CD14-positive monocyte (primary cell): Measurements from ENCODE around the gene ECHDC3. TPM values are rescaled to one million over a fixed set of nuclear protein-coding genes. Genes with fewer than 3 reads are reported as not detected.
A peak's percentile ranks its signal among the peaks of the same experiment; 100 is the strongest.

Source experiments
- DNase-seq, 3 donors: peaks; one replicate each; pipeline ENCODE4 v3.0.0-alpha.2; 2011 to 2022
- H2AFZ ChIP-seq: 2 replicates; pipeline ENCODE4 v1.6.0; 2012; ENCODE audit warnings: mild to moderate bottlenecking, low read depth, low read length, inconsistent platforms; ENCODE audit not compliant: insufficient read depth, poor library complexity, severe bottlenecking
- H3K27ac ChIP-seq, 2 donors: 1 replicate in 1 of 2; 2 replicates in 1 of 2; pipeline ENCODE4 v1.5.1; 2012 to 2013; ENCODE audit warnings: low read length in 2 of 2, control low read depth in 1 of 2, inconsistent platforms in 1 of 2, low read depth in 1 of 2, mild to moderate bottlenecking in 1 of 2
- H3K27me3 ChIP-seq, 2 donors: one replicate each; pipeline versions ENCODE4 v1.6.0 to v1.6.1; 2011 to 2013; ENCODE audit warnings: low read length in 2 of 2; ENCODE audit not compliant: control insufficient read depth in 2 of 2, insufficient read depth in 2 of 2
- H3K36me3 ChIP-seq, 2 donors: replicated peaks in 1 of 2; 1 replicate in 1 of 2; 2 replicates in 1 of 2; pipeline versions ENCODE4 v1.5.1 to v1.6.1; 2012 to 2013; ENCODE audit warnings: low read length in 2 of 2, control low read depth in 1 of 2, inconsistent platforms in 1 of 2, mild to moderate bottlenecking in 1 of 2; ENCODE audit not compliant: insufficient read depth in 2 of 2, control insufficient read depth in 1 of 2
- H3K4me1 ChIP-seq, 2 donors: 1 replicate in 1 of 2; 2 replicates in 1 of 2; pipeline versions ENCODE4 v1.5.1 to v1.6.1; 2012 to 2013; ENCODE audit warnings: low read length in 2 of 2, control low read depth in 1 of 2, inconsistent platforms in 1 of 2, mild to moderate bottlenecking in 1 of 2, moderate library complexity in 1 of 2; ENCODE audit not compliant: insufficient read depth in 2 of 2, control insufficient read depth in 1 of 2
- H3K4me2 ChIP-seq: replicated peaks from 2 replicates; pipeline ENCODE3; 2012; ENCODE audit warnings: low read length, moderate library complexity, mild to moderate bottlenecking; ENCODE audit not compliant: poor library complexity, severe bottlenecking; ENCODE audit errors: extremely low read depth
- H3K4me3 ChIP-seq, 3 experiments: fragments of 200-600 bp in 1 of 3; sonication (generic) in 1 of 3; replicated peaks in 1 of 3; 1 replicate in 2 of 3; 2 replicates in 1 of 3; pipeline ENCODE4 v1.5.1; 2011 to 2013; ENCODE audit warnings: low read length in 3 of 3, mild to moderate bottlenecking in 3 of 3, control low read depth in 2 of 3, low read depth in 2 of 3, inconsistent platforms in 1 of 3, moderate library complexity in 1 of 3
- H3K79me2 ChIP-seq: 2 replicates; pipeline ENCODE4 v1.6.0; 2012; ENCODE audit warnings: mild to moderate bottlenecking, control low read depth, inconsistent platforms, low read length, moderate library complexity; ENCODE audit not compliant: insufficient read depth
- H3K9ac ChIP-seq: 2 replicates; pipeline ENCODE4 v1.6.0; 2017; ENCODE audit warnings: low read length, mild to moderate bottlenecking; ENCODE audit not compliant: insufficient read depth, poor library complexity, severe bottlenecking
- H3K9me3 ChIP-seq, 2 donors: replicated peaks in 1 of 2; 1 replicate in 1 of 2; 2 replicates in 1 of 2; pipeline versions ENCODE4 v1.5.1 to v1.6.1; 2012 to 2013; ENCODE audit warnings: low read length in 2 of 2, control low read depth in 1 of 2; ENCODE audit not compliant: control insufficient read depth in 1 of 2, insufficient read depth in 1 of 2
- H4K20me1 ChIP-seq: 2 replicates; pipeline ENCODE4 v1.6.0; 2012; ENCODE audit warnings: mild to moderate bottlenecking, low read length, control low read depth, moderate library complexity; ENCODE audit not compliant: insufficient read depth
- H3K27ac Mint-ChIP-seq, 7 donors: one replicate each; pipeline ENCODE4 v1.8.0; 2020; ENCODE audit warnings: mild to moderate bottlenecking in 7 of 7, mixed read lengths in 7 of 7, moderate library complexity in 6 of 7, inconsistent platforms in 2 of 7
- H3K27me3 Mint-ChIP-seq, 3 donors: one replicate each; pipeline ENCODE4 v1.8.0; 2021 to 2022; ENCODE audit warnings: low read depth in 3 of 3, mild to moderate bottlenecking in 3 of 3, mixed read lengths in 3 of 3, moderate library complexity in 3 of 3, inconsistent platforms in 1 of 3
- H3K36me3 Mint-ChIP-seq, 2 donors: one replicate each; pipeline ENCODE4 v1.8.0; 2020; ENCODE audit warnings: mixed read lengths in 2 of 2, inconsistent platforms in 1 of 2, mild to moderate bottlenecking in 1 of 2
- H3K4me1 Mint-ChIP-seq: one replicate; pipeline ENCODE4 v1.8.0; 2020; ENCODE audit warnings: mild to moderate bottlenecking, mixed read lengths
- H3K4me3 Mint-ChIP-seq, 2 donors: one replicate each; pipeline ENCODE4 v1.8.0; 2020; ENCODE audit warnings: mild to moderate bottlenecking in 2 of 2, mixed read lengths in 2 of 2, moderate library complexity in 1 of 2
- H3K9me3 Mint-ChIP-seq, 7 donors: one replicate each; pipeline ENCODE4 v1.8.0; 2020 to 2022; ENCODE audit warnings: mixed read lengths in 7 of 7, mild to moderate bottlenecking in 6 of 7, moderate library complexity in 6 of 7, inconsistent platforms in 2 of 7
- WGBS: methylation state at CpG from one replicate; pipeline ENCODE4 v1.1.5; 2013; ENCODE audit warnings: missing lambda C conversion rate; ENCODE audit not compliant: insufficient coverage; 5-methylcytosine and 5-hydroxymethylcytosine counted together
- intact Hi-C, 2 donors: fragments of 100-400 bp; cut with micrococcal nuclease; formaldehyde crosslinking; loops; one replicate each; pipeline versions ENCODE4 v1.15.0 to v1.15.1; 2023
- polyA plus RNA-seq, 3 donors: library from polyadenylated mRNA; depleted of rRNA in 1 of 3; unstranded in 2 of 3; stranded (reverse) in 1 of 3; fragments of 300-500 nt in 2 of 3; fragments of >200 nt in 1 of 3; fragmentation: Illumina TruSeq in 2 of 3; gene quantifications; 1 replicate in 2 of 3; 2 replicates in 1 of 3; pipeline ENCODE4 v1.2.3, GENCODE V29; 2012 to 2021
- TF ChIP-seq, protein P1 (sequence below): fragments of 200-600 bp; IDR thresholded peaks from one replicate; pipeline ENCODE4 v1.8.0; 2022; ENCODE audit warnings: antibody characterized with exemption, mild to moderate bottlenecking

ECHDC3 gene
- polyA plus RNA-seq, 3 donors = 9.2 to 10.6 (median 9.4) TPM

DNA sequence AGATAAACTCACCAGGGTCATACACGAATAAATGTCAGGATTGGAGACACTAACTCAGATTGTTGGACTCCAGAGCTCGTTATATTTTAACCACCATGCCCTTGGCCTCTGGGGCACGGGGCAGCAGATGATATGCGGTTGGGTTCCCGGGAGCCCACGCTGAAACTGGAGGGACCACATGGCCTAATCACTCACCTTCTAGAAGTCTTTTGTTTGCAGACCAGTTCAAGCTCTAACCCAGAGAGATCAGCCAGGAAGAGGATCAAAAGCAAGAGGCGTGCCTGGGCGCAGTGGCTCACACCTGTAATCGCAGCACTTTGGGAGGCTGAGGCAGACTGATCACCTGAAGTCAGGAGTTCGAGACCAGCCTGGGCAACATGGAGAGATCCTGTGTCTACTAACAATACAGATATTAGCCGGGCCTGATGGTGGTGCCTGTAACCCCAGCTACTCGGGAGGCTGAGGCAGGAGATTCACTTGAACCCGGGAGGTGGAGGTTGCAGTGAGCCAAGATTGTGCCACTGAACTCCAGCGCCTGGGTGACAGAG lies 42.6 kb upstream of the ECHDC3 start:
- H3K4me3 Mint-ChIP-seq = peak overlapping the region in 1 of 2 donors; percentile 1
- Histone ChIP-seq H3K4me1 (peaks cover 32 to 37% of the 10 kb centered on the region in 2 donors), H3K79me2 (no peaks in the 10 kb centered on the region), H2AFZ (no peak overlapping the region), H3K4me2 (peak overlapping the region; percentile 42), H3K27me3 (no peaks in the 10 kb centered on the region), H3K9ac (no peak overlapping the region), H3K27ac (peak overlapping the region; percentile 27 to 50), H4K20me1 (no peaks in the 10 kb centered on the region), H3K9me3 (no peaks in the 10 kb centered on the region), H3K36me3 (no peaks in the 10 kb centered on the region), H3K4me3 (no peak overlapping the region)
- H3K4me1 Mint-ChIP-seq = peaks cover 38% of the 10 kb centered on the region
- intact Hi-C loops = no loop called here
- WGBS = 79% methylated on average over 5 of the region's 14 CpGs
- no peak for DNase-seq
- H3K27me3 Mint-ChIP-seq = peaks cover 2 to 6% (median 3%) of the 10 kb centered on the region in 3 donors
- TF ChIP-seq, protein P1, sequence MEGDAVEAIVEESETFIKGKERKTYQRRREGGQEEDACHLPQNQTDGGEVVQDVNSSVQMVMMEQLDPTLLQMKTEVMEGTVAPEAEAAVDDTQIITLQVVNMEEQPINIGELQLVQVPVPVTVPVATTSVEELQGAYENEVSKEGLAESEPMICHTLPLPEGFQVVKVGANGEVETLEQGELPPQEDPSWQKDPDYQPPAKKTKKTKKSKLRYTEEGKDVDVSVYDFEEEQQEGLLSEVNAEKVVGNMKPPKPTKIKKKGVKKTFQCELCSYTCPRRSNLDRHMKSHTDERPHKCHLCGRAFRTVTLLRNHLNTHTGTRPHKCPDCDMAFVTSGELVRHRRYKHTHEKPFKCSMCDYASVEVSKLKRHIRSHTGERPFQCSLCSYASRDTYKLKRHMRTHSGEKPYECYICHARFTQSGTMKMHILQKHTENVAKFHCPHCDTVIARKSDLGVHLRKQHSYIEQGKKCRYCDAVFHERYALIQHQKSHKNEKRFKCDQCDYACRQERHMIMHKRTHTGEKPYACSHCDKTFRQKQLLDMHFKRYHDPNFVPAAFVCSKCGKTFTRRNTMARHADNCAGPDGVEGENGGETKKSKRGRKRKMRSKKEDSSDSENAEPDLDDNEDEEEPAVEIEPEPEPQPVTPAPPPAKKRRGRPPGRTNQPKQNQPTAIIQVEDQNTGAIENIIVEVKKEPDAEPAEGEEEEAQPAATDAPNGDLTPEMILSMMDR = no peak
- peak overlapping the region; percentile 46 to 88 (median 77) for H3K27ac Mint-ChIP-seq
- peaks cover 0 to 5% (median 0%) of the 10 kb centered on the region in 7 donors for H3K9me3 Mint-ChIP-seq
- no peaks in the 10 kb centered on the region for H3K36me3 Mint-ChIP-seq

DNA sequence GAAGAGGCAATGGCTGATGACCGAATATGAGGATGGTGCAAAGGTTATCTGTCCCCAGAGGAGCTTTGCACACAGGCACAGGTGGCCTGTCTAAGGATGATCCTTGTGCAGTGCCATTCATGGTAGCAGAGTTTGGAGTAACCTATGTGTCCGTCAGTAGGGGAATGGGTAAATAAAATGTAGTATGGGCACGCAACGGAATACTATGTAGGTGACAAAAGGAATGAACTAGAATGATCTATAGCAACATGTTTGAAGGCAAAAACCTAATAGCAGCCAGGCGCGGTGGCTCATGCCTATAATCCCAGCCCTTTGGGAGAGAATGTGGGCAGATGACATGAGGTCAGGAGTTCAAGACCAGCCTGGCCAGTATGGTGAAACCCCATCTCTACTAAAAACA lies 41.6 kb upstream of the ECHDC3 start:
- H3K9me3 ChIP-seq = no peaks in the 10 kb centered on the region
- Mint-ChIP-seq H3K27me3 (peaks cover 3 to 6% (median 3%) of the 10 kb centered on the region in 3 donors), H3K9me3 (peaks cover 0 to 5% (median 0%) of the 10 kb centered on the region in 7 donors), H3K4me1 (peaks cover 44% of the 10 kb centered on the region), H3K27ac (no peak overlapping the region), H3K36me3 (no peaks in the 10 kb centered on the region), H3K4me3 (no peak overlapping the region)
- H3K27me3 ChIP-seq = no peaks in the 10 kb centered on the region
- H3K4me2 ChIP-seq = no peak overlapping the region
- WGBS = 100% methylated on average over 4 of the region's 6 CpGs
- H3K27ac ChIP-seq = no peak overlapping the region
- H2AFZ ChIP-seq = no peak overlapping the region
- TF ChIP-seq, protein P1 = no peak
- no peak overlapping the region for H3K4me3 ChIP-seq
- no peak for DNase-seq
- peaks cover 32 to 44% of the 10 kb centered on the region in 2 donors for H3K4me1 ChIP-seq
- no peaks in the 10 kb centered on the region for H3K36me3 ChIP-seq
- H3K79me2 ChIP-seq = no peaks in the 10 kb centered on the region
- intact Hi-C loops = no loop called here
- no peak overlapping the region for H3K9ac ChIP-seq
- no peaks in the 10 kb centered on the region for H4K20me1 ChIP-seq
